NOMO-1 treated with dmso at 0.1 percent for 144 hours (cell line): Measurements from ENCODE around the gene IPO9.
"Not testable (repeated sequence)": the region's sequence is repeated elsewhere in the genome, so short reads cannot be mapped to it uniquely, and the experiment has no call there.

Experiments used
- DNase-seq: peaks from one replicate; lab custom pipeline; 2025; ENCODE audit not compliant: unreplicated experiment; lab: John Stamatoyannopoulos, UW

Gene IPO9

GRCh38 chr1:201847150-201847549, 18.2 kb downstream of the IPO9 start:
- DNase-seq = no peak

DNA sequence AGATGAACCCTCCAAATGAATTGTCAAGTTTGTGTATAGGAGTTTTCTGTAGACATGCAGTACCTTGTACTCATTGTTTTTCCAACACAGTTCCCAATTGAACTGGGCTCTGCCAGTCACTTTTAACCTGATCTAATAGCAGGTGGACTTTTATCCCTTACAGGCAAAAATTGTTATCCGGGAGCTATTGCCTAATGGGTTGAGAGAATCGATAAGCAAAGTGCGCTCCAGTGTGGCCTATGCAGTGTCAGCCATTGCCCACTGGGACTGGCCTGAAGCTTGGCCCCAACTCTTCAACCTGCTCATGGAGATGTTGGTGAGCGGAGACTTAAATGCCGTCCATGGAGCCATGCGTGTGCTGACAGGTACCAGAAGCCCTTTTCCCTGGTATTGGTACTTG, 19.3 kb downstream of the IPO9 start:
- DNase-seq = no peak

GRCh38 chr1:201849372-201850052, 20.6 kb downstream of the IPO9 start:
- DNase-seq = no peak

DNA sequence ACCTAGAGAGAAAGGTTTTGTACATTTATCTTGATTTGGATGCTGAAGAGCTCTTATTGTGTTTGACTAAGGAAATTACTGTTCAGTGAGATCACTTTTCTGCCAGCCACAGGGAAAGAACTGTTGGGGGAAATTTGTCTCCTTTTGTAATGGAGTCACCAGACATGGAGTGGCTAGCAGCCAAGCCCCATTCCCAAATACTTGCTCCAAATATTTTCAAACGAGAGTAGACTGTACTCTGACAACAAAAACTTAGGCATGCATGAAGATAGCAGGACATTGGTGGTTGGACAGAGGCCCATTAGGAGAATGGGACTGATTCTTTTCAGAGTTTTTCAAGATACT, 21.1 kb downstream of the IPO9 start:
- no peak for DNase-seq

GRCh38 chr1:201851949-201852348, 23.0 kb downstream of the IPO9 start:
- no peak for DNase-seq

- not testable (repeated sequence) for DNase-seq
Measured at GRCh38 chr1:201856722-201857121, 27.8 kb downstream of the IPO9 start.

- no peak for DNase-seq
Measured at GRCh38 chr1:201859424-201859823, 30.5 kb downstream of the IPO9 start.

GRCh38 chr1:201861448-201861847, 32.5 kb downstream of the IPO9 start:
- DNase-seq = no peak

GRCh38 chr1:201870397-201870796, 41.4 kb downstream of the IPO9 start:
- no peak for DNase-seq

- no peak for DNase-seq
Measured at GRCh38 chr1:201874672-201875071, 45.7 kb downstream of the IPO9 start.

DNA sequence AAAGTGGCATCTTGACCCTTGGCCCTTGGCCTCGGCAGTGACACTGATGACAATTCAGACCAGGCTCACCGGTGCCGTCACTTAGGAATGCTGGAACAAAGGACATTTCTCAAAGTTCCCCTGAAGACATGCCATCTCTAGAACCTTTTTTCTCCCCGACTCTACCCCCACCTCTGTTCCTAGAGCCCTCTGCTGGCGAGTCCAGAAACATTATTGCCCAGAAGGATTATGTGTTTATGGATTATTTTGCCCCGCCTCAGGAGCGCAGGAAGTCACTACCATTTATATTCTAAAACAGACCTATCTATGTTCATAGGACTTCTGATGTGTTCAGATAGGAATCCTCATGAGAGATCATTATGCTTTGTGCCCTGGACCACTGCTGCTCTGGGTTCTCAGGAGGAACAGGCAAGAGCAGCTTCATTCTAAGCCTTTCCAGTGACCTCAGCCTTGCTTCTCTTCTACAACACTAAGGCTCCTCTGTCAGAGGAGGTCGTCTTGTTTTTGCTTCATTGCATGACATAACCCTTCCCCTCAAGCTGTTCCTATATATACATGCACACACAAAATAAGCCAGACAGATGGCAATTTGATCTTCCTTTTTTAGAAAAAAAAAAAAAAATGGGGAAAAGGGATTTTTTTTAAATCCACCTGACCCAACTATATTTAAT, 47.3 kb downstream of the IPO9 start:
- DNase-seq = no peak

- DNase-seq = no peak
Measured at GRCh38 chr1:201877877-201878401, 49.0 kb downstream of the IPO9 start.

- peak; percentile 21 for DNase-seq
Measured at GRCh38 chr1:201880928-201881571, 52.1 kb downstream of the IPO9 start.

DNA sequence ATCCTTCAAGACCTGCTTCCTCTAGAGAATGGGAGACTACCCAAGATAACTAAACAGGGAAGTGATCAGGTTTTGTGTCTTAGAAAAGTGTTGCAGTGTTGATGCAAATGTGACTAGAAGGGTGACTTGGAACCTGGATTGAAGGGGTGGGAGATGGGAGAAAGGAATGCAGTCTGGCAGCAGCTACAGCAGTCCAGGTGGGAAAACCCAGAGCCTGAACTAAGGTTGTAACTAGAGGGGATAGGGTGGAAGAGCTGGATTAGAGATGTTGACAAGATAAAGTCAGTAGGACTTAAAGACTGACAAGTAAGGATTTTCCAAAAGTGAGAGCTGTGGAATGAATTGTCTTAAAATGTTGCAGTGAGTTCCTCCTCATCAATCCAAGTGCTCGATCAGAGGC, 52.7 kb downstream of the IPO9 start:
- no peak for DNase-seq

DNA sequence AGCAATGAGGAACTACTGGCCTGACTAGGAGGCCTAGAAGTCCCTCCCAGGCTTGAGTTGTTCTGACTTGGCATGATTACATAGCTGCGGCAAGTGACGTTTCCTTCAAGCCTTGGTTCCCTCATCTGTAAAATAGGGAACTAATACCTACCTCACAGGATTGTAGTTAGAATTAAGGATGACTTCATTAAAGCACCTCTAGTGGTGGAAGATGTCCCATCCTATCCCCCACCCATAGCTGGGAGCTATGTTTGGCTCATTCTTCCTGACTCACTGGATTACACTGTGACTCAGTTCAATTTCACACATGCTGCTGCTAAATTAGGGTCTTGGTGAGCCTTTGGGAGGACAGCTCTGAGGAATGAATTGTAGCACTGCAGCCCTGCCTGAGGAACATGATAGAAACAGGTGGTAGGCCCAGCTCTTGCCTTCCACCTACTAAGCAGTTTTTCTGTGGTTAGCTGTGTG, 53.7 kb downstream of the IPO9 start:
- peak; percentile 88 for DNase-seq

- DNase-seq = no peak
Measured at GRCh38 chr1:201883266-201883665, 54.3 kb downstream of the IPO9 start.

DNA sequence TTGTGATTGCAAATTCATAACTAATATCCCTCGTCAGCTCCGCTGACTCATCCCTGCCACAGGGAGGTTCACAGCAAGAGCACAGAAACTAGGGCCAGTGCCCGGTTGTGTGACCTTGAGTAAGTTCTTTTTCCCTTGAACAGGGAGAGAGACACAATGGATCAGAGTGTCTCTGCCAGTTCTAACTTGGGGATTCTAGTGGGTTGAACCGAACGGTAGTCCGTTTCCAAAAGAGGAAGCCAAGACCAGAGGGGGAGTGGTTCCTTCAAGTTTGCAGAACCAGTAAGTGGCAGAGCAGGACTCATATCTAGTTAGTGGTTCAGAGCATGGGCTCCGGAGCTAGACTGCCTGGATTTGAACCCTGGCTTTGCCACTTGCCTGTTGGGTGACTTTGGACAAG, 54.8 kb downstream of the IPO9 start:
- peak; percentile 38 for DNase-seq

DNA sequence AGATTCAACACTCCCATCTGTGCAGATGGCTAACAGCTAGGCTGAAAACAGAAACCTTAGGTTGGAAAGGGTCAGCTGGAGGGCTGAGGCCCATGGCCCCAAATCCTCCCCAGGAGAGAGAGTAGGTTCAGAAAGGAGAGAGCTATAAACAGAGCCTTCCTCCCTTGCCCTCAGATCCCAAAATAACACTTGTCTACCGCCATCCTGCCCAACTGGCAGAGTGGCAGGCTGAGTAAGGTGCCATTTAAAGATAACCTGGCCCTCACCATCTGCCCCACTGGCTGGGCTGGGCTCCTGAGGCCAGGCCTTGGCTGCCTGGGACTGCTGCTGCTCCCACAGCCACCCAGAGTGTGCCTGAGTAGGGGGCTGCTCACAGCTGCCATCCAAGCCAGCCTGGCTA, 55.5 kb downstream of the IPO9 start:
- no peak for DNase-seq

GRCh38 chr1:201885531-201886075, 56.6 kb downstream of the IPO9 start:
- no peak for DNase-seq

- DNase-seq = no peak
Measured at GRCh38 chr1:201886103-201886885, 57.3 kb downstream of the IPO9 start.
